GM21367 (cell line): ENCODE data around the gene IGFBP7.
"Not testable (repeated sequence)": the region's sequence is repeated elsewhere in the genome, so short reads cannot be mapped to it uniquely, and the experiment has no call there.

ENCODE experiments used
- ATAC-seq: cut with Tn5 transposase; IDR thresholded peaks from one replicate; pipeline ENCODE4 v1.9.1; 2021; ENCODE audit not compliant: unreplicated experiment

Gene IGFBP7

GRCh38 chr4:57075367-57075766 lies 34.8 kb downstream of the IGFBP7 start:
- ATAC-seq = no peak

DNA sequence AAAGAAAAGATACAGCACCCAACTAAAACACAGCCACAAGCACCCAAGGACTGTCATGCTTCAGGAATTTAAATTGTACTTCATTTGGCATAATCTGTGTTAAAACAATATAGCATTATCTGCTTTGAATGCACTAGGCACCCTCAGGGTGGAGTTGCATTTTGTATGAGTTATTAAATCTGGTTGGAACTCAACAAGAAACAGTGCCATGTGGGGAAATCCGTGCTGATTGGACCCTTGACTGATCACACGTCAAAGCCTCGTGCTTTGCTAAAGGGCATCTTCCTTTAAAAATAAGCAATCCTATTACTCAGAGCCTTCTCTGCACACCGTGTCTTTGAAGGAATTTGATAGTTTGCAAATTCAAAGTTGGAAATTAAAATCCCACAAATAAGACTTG lies 35.4 kb downstream of the IGFBP7 start:
- ATAC-seq = no peak

DNA sequence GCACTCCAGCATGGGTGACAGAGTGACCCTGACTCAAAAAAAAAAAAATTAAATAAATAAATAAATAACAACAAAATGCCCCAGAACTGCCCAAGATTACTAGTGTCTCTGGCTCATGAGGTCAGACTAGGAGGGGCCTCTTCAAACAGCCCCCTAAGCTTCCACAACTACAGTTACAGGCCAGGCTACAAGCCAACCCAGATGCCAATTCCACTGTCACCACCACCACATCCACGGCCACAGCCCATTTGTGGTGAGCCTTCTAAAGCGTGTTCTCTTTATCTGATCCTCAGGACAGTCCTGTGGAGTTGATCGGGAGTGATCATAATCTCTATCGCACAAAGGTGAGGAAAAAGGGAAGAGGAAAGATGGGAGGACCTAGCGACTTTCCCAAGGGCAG lies 36.6 kb downstream of the IGFBP7 start:
- no peak for ATAC-seq

DNA sequence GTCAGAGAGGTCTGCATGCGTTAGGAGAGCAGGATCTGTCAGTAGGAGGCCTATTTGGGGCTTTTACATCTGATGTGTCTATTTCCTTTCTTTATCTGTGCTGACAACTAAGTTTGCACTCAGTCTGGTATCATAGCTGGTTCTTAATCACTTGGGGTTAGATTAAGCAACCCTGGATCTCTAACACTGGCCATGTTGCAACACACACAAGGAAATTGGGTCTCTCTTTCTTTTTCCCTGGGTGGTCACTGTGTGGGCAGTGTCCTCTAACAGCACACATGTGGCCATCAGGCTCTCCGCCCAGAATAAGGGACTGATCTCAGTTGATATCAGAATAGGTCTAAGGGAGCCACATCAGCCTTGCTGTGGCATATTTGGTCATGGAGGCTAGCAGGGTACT lies 38.9 kb downstream of the IGFBP7 start:
- ATAC-seq = no peak

- ATAC-seq = no peak
Measured at GRCh38 chr4:57070461-57070860, 39.7 kb downstream of the IGFBP7 start.

GRCh38 chr4:57068237-57068981 lies 41.8 kb downstream of the IGFBP7 start:
- ATAC-seq = no peak

DNA sequence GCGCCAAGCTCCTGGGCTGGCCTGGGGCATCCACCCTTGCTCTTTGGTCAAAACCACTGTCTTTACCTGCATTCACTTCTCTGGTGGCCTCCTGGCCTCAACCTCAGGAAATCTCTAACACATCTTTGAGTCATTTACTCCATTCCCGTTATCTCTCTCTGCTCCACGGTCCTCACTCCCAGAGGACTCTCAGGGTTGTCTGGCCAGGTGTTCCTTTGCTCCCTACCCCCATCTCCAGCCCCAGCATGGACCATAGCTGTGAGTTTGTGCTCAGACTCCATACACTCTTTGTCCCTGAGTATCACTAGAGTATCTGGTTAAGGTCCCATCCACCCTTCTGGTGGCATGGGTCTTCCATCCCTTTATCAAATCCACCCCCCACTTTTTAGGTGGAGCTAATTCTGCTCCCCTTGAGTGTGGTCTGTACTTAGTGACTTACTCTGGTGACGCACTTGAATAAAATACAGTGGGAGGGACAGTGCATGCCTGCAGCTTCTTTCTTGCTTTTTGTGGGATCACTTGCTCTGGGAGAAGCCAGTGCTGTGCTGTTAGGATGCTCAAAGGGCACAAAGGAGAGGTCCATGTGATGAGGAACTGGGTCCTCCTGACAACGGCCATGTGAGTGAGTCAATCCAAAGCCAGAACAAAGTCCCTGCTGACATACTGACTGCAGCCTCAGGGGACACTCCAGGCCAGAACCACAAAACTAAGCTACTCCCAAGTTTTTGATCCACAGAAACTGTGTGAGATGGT lies 44.3 kb downstream of the IGFBP7 start:
- ATAC-seq = no peak

DNA sequence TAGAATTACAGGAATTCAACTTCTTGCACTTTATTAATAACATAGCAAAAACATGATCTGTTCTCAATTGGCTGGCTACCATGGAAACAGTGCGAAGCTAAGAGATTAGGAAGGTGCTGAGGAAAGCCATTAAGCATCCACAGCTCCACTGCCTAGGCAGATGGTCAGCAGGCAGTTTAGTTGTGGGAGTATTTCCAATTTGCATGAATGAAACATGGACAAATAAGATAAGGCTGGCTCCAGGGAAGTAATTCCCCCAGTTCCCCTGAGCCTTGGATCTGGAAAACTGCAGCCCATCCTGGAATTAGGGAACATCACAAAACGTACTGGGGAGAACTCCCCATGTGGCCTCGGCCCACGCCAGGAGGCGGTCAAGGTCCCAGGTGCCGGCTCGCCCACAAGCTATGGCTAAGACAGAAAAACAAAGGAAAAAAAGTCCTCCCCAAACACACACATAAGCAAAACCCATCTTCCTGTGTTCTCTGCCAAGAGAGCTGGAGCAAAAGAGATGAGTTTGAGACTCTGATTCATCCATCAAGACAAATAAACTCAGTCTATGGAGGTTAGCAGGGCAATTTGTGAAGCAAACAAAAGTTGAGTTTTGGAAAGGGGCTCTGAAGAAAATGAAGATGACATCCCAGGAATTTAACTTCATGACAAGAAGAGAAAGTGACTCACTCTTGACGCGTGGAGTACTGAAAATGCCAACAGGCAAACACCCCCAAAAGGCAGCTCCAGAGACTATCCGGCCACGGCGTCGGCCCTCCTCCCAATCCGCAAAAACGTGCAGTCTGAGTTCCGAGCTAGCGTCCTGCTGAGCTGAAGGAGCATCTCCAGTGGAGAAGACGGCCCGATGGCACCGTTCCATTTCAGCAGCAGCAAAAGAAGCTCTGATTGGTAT lies 45.1 kb downstream of the IGFBP7 start:
- ATAC-seq = no peak

- ATAC-seq = no peak
Measured at GRCh38 chr4:57064120-57064519, 46.1 kb downstream of the IGFBP7 start.

GRCh38 chr4:57063518-57063917 lies 46.7 kb downstream of the IGFBP7 start:
- no peak for ATAC-seq

GRCh38 chr4:57061395-57061794 lies 48.8 kb downstream of the IGFBP7 start:
- ATAC-seq = no peak

- not testable (repeated sequence) for ATAC-seq
Measured at GRCh38 chr4:57060717-57061067, 49.5 kb downstream of the IGFBP7 start.

- no peak for ATAC-seq
Measured at GRCh38 chr4:57059890-57060716, 50.1 kb downstream of the IGFBP7 start.

DNA sequence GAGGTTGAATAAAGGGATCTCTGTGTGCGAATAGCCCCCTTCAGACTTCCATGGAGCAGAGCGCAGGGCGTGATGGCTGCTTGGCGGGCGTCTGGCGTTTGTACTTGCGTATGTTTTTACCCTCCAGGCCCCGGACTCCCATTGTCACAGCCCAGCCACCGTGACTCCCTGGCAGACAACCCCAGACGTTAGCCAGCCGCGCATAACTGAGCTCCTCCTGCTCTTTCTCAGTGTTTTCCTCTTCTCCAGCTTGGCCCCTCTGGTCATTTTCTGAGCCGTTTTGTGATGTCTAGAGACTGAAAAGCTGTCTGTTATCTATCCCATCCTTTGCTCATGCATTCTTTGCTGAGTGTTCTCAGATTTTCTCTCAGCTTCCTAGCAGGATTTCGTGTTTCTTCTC lies 54.3 kb downstream of the IGFBP7 start:
- ATAC-seq = no peak

- ATAC-seq = no peak
Measured at GRCh38 chr4:57053508-57053907, 56.7 kb downstream of the IGFBP7 start.

DNA sequence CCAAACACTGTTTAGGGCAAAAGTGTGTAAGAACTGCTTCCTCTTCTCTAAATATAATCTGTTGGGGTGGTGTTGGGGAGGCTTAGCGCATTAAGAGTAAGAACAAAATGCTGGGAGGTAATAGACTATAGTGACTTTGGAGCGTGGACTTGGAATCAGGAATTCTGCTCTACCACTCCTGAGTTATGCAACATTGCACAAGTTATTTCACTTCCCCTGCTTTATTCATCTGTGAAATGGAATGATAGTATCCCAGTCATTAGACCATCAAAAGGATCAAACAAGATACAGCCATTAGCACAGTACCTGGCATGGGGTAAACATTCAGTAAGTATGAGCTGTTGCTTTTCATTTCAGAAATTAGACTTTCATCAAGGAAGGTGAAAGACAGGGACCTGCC lies 58.7 kb downstream of the IGFBP7 start:
- ATAC-seq = no peak

DNA sequence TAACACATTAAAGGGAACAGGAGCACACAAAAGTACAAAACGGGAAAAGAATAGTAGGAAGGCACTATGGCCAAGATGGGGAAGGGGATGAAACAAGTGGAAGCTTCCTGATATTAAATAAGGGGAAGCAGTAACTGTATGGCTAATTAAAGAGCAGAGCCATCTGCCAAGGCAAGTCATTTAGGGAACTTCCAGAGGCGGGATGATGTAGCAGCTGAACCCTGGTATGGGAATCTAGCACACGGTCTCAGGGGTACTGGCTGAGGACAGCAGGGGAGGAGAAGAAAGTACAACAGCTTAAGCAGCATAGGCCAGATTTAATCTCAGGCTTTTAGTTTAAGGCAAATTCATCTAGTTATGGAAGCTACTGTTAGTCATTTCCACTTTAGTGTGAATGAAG lies 59.1 kb downstream of the IGFBP7 start:
- ATAC-seq = no peak

- no peak for ATAC-seq
Measured at GRCh38 chr4:57048590-57049304, 61.4 kb downstream of the IGFBP7 start.

GRCh38 chr4:57047046-57047445 lies 63.1 kb downstream of the IGFBP7 start:
- ATAC-seq = not testable (repeated sequence)

GRCh38 chr4:57044996-57045395 lies 65.2 kb downstream of the IGFBP7 start:
- no peak for ATAC-seq
